Measurements from ENCODE around the gene GPR173.

GPR173 gene

DNA sequence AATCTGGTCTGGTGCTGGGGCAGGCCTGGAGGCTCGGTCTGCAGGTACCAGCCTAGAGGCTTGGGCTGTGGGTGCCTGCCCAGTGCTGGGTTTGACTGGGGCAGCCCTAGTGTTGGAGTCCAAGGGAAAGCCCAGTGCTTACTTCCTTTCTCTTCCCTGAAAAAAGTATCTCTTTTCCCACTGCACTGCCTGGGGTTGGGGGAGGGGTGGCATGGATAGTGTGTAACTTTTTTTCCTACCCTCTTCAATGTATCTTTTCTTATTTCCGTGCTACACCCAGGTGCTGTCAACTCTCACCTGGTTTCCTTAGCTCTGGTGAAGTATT is 66.9 kb downstream of the GPR173 start:
- no peak for DNase-seq (ENCODE audit: extremely low read depth, low read depth)
- TF ChIP-seq, protein P1, sequence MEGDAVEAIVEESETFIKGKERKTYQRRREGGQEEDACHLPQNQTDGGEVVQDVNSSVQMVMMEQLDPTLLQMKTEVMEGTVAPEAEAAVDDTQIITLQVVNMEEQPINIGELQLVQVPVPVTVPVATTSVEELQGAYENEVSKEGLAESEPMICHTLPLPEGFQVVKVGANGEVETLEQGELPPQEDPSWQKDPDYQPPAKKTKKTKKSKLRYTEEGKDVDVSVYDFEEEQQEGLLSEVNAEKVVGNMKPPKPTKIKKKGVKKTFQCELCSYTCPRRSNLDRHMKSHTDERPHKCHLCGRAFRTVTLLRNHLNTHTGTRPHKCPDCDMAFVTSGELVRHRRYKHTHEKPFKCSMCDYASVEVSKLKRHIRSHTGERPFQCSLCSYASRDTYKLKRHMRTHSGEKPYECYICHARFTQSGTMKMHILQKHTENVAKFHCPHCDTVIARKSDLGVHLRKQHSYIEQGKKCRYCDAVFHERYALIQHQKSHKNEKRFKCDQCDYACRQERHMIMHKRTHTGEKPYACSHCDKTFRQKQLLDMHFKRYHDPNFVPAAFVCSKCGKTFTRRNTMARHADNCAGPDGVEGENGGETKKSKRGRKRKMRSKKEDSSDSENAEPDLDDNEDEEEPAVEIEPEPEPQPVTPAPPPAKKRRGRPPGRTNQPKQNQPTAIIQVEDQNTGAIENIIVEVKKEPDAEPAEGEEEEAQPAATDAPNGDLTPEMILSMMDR (IDR thresholded peaks at IDR 0.05; ENCODE audit: low read depth, low read length), result no peak

DNA sequence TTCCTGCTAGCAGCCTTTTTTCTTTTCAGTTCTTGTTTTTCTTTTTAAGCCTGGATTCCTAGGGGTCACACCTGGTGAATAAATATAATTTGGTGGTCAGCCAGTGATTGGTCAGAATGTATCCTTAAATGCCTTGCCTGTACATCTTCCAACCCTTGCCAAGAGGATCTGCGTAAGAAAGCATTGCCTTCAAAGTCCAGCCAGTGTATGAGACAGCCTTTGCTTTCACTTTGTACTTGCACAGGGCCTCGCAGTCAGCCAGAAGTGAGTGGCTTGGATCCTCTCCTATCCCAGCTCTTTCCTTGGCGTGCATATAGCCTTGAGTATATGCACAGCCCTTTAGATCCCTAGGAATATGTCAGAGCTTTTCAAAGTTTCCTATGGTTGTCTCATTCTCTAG is 67.5 kb downstream of the GPR173 start:
- TF ChIP-seq, protein P1 (IDR thresholded peaks at IDR 0.05; ENCODE audit: low read depth, low read length), result no peak
- no peak for DNase-seq (ENCODE audit: extremely low read depth, low read depth)

DNA sequence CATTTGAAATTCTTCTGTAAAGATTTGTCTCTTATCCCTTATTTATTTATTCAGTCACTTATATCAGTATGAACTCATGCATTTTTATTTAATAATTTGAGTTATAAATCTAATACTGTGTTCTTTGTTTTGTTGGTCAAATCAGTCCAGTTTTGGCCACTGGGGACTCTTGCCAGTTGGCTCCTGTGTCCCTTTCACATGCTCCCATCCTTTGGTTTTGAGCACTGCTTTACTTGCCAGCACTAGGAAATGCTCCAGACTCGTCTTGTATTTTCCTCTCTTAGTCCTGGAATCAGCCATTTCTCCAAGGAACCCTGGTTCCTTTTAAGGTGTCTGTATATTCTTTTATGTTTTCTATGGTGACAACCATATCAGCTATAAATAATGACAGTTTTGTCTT is 73.4 kb downstream of the GPR173 start:
- no peak for DNase-seq (ENCODE audit: extremely low read depth, low read depth)
- TF ChIP-seq, protein P1 (IDR thresholded peaks at IDR 0.05; ENCODE audit: low read depth, low read length), result no peak

DNA sequence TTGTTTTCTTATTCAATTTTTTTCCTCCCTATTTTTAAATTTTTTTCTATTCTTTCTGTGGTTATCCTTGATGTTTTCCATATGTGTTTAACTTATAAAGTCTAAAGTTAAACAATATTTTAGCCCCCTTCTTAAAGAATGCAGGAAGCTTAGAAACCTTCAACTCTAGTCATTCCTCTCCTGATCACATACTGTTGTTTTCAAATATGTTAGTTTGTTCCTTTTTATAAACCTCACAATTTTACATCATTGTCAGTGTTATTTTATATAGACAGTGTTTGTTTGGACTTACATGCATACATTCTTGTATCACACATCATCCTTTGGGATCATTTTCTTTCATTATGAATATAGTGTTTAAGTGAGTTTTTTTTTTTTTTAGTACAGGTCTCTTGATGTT is 76.9 kb downstream of the GPR173 start:
- DNase-seq (ENCODE audit: extremely low read depth, low read depth), result no peak
- TF ChIP-seq, protein P1 (IDR thresholded peaks at IDR 0.05; ENCODE audit: low read depth, low read length), result no peak

DNA sequence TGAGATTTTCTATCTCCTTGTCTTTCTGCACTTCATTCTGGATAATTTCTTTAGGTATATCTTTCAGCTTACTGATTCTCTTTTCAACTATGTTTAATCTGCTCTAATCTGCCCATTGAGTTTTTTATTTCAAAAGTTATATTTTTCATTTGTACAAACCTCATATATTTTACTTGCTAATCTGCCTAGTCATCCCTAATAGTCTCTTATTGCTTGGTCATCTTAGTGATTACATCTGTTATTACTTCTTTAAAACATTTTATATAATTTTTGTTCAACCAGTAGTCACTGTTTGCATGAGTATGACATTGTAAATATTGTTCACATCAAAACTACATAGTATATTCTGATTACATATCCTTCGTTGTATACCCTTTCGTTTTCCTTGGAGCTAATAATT is 77.8 kb downstream of the GPR173 start:
- TF ChIP-seq, protein P1 (IDR thresholded peaks at IDR 0.05; ENCODE audit: low read depth, low read length), result no peak
- no peak for DNase-seq (ENCODE audit: extremely low read depth, low read depth)

DNA sequence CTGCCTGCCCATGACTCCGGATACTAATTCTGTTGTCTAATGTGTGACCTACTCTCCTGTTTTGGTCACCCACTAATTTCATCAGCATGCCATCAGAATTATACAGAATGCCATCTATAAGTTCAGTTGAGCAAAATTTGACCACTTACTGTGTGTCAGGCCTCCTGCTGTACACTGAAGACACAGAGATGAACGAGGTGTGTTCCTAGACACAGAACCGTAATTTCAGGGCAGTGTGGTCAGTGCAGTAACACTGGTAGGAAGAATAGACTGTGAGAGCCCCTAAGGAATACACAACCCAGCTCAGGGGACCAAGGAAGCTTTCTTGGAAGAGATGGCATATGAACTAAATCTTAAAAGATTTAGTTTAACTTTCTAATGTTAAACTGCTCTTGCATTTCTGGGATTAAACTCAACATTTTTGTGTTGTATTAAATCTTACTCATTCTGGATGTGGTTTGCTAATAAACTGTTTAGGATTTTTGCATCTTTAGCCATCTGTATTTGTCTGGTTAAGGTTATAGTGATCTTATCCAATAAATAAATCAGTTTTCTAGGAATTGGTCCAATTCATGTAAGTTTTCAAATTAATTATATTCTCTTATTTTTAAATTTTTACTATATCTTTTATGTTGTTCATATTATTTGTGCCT is 79.6 kb downstream of the GPR173 start:
- TF ChIP-seq, protein P1 (IDR thresholded peaks at IDR 0.05; ENCODE audit: low read depth, low read length), result no peak
- no peak for DNase-seq (ENCODE audit: extremely low read depth, low read depth)

Data from AG09319 (cell line).